Parathyroid adenoma (tissue), 2 donors: ENCODE results near the gene PRSS16.

Source experiments
- H2AFZ ChIP-seq: fragments of 300-600 bp; sonication (generic); one replicate; pipeline ENCODE4 v1.7.0; 2017; ENCODE audit warnings: antibody characterized with exemption, mild to moderate bottlenecking
- H3K27ac ChIP-seq: fragments of 300-600 bp; sonication (generic); one replicate; pipeline ENCODE4 v1.7.0; 2017
- H3K27me3 ChIP-seq: fragments of 300-600 bp; sonication (generic); one replicate; pipeline ENCODE4 v1.7.0; 2017; ENCODE audit warnings: low read length; ENCODE audit not compliant: control insufficient read depth, insufficient read depth
- H3K36me3 ChIP-seq: fragments of 300-600 bp; sonication (generic); one replicate; pipeline ENCODE4 v1.7.0; 2017; ENCODE audit warnings: low read length; ENCODE audit not compliant: control insufficient read depth, insufficient read depth
- H3K4me1 ChIP-seq: fragments of 300-600 bp; sonication (generic); one replicate; pipeline ENCODE4 v1.7.0; 2017; ENCODE audit warnings: control low read depth
- H3K4me2 ChIP-seq: fragments of 300-600 bp; sonication (generic); one replicate; pipeline ENCODE4 v1.7.0; 2017; ENCODE audit warnings: low read length
- H3K4me3 ChIP-seq: fragments of 300-600 bp; sonication (generic); one replicate; pipeline ENCODE4 v1.7.0; 2017; ENCODE audit warnings: low read depth, low read length
- H3K79me2 ChIP-seq: fragments of 300-600 bp; sonication (generic); one replicate; pipeline ENCODE4 v1.7.0; 2017; ENCODE audit warnings: control low read depth
- H3K9ac ChIP-seq: fragments of 300-600 bp; sonication (generic); one replicate; pipeline ENCODE4 v1.7.0; 2017; ENCODE audit warnings: mild to moderate bottlenecking
- H3K9me3 ChIP-seq: fragments of 300-600 bp; sonication (generic); one replicate; pipeline ENCODE4 v1.7.0; 2017; ENCODE audit warnings: low read length; ENCODE audit not compliant: control insufficient read depth
- CTCF ChIP-seq: fragments of 300-600 bp; sonication (generic); IDR thresholded peaks from one replicate; pipeline ENCODE4 v1.7.0; 2017; ENCODE audit warnings: antibody characterized with exemption, mild to moderate bottlenecking
- donor health status: primary hyperparathyroidism.

PRSS16 gene

GRCh38 chr6:27273783-27274182 lies 26.3 kb downstream of the PRSS16 start:
- no peak for TF ChIP-seq CTCF
- Histone ChIP-seq H3K27me3 (no peaks in the 10 kb centered on the region), H2AFZ (no peak overlapping the region), H3K4me3 (no peak overlapping the region), H3K4me2 (no peak overlapping the region), H3K9me3 (no peaks in the 10 kb centered on the region), H3K27ac (no peak overlapping the region), H3K79me2 (no peaks in the 10 kb centered on the region), H3K9ac (no peak overlapping the region), H3K36me3 (no peaks in the 10 kb centered on the region), H3K4me1 (no peaks in the 10 kb centered on the region)

GRCh38 chr6:27275025-27275956 lies 27.8 kb downstream of the PRSS16 start:
- Histone ChIP-seq H3K4me3 (no peak overlapping the region), H3K9me3 (no peaks in the 10 kb centered on the region), H2AFZ (no peak overlapping the region), H3K4me1 (no peaks in the 10 kb centered on the region), H3K36me3 (no peaks in the 10 kb centered on the region), H3K79me2 (no peaks in the 10 kb centered on the region), H3K27ac (no peak overlapping the region), H3K4me2 (no peak overlapping the region), H3K27me3 (no peaks in the 10 kb centered on the region), H3K9ac (no peak overlapping the region)
- TF ChIP-seq CTCF = no peak

GRCh38 chr6:27279513-27280063 lies 32.1 kb downstream of the PRSS16 start:
- Histone ChIP-seq H3K27me3 (no peaks in the 10 kb centered on the region), H3K4me3 (no peak overlapping the region), H3K36me3 (no peaks in the 10 kb centered on the region), H3K9me3 (no peaks in the 10 kb centered on the region), H3K9ac (no peak overlapping the region), H2AFZ (no peak overlapping the region), H3K79me2 (no peaks in the 10 kb centered on the region), H3K27ac (no peak overlapping the region), H3K4me1 (no peaks in the 10 kb centered on the region), H3K4me2 (no peak overlapping the region)
- TF ChIP-seq CTCF = no peak

- H3K36me3 ChIP-seq = no peaks in the 10 kb centered on the region
- H3K79me2 ChIP-seq = no peaks in the 10 kb centered on the region
- no peaks in the 10 kb centered on the region for H3K4me1 ChIP-seq
- no peaks in the 10 kb centered on the region for H3K9me3 ChIP-seq
- no peak overlapping the region for H3K4me3 ChIP-seq
- no peak for TF ChIP-seq CTCF
- H3K27ac ChIP-seq = no peak overlapping the region
- no peak overlapping the region for H3K9ac ChIP-seq
- H3K4me2 ChIP-seq = no peak overlapping the region
- H2AFZ ChIP-seq = no peak overlapping the region
- H3K27me3 ChIP-seq = no peaks in the 10 kb centered on the region
Observed at GRCh38 chr6:27280064-27280539, 32.6 kb downstream of the PRSS16 start.
